D721Med (cell line): ENCODE measurements around the gene POC1A.

Experiments used
- DNase-seq: peaks from one replicate; pipeline ENCODE4 v3.0.0; 2011; ENCODE audit warnings: low spot score; ENCODE audit not compliant: insufficient read length
- FAIRE-seq: peaks from 2 replicates; lab custom pipeline; 2011; peaks lifted over from hg19 to GRCh38; lab: Jason Lieb, UNC
- CTCF ChIP-seq: IDR thresholded peaks from 2 replicates; pipeline ENCODE4 v1.5.1; 2012; ENCODE audit warnings: mild to moderate bottlenecking, control low read depth; ENCODE audit not compliant: insufficient read depth; ENCODE audit errors: missing control alignments

POC1A gene

GRCh38 chr3:52197842-52198625 lies 43.8 kb upstream of the POC1A start, which contains the start of gene ALAS1:
Gene ALAS1 (plus strand): TSS chr3:52198160. CDS start chr3:52199242, 1,082 bp downstream.
- peak; percentile 97 for DNase-seq
- FAIRE-seq, result no peak
- TF ChIP-seq CTCF, result no peak

- TF ChIP-seq CTCF, result no peak
- DNase-seq (no peak), FAIRE-seq (no peak)
Measured at GRCh38 chr3:52197499-52197841, 43.2 kb upstream of the POC1A start.

- no peak for TF ChIP-seq CTCF
- no peak for FAIRE-seq
- DNase-seq, result no peak
Measured at GRCh38 chr3:52196977-52197376, 42.8 kb upstream of the POC1A start.

- DNase-seq, result no peak
- FAIRE-seq, result no peak
- no peak for TF ChIP-seq CTCF
Measured at GRCh38 chr3:52195823-52196331, 41.7 kb upstream of the POC1A start.

GRCh38 chr3:52195291-52195597 lies 41.0 kb upstream of the POC1A start:
- FAIRE-seq, result no peak
- TF ChIP-seq CTCF, result no peak
- no peak for DNase-seq

GRCh38 chr3:52194485-52195290 lies 40.5 kb upstream of the POC1A start:
- FAIRE-seq (no peak), DNase-seq (no peak)
- TF ChIP-seq CTCF, result no peak
